MM.1S (cell line): ENCODE data around the gene DCLK2.

Experiments used
- DNase-seq: peaks from one replicate; pipeline ENCODE4 v3.0.0-alpha.2; 2015
- H2AFZ ChIP-seq: fragments of 300-600 bp; sonication (generic); 2 replicates; pipeline ENCODE4 v1.6.0; 2016; ENCODE audit warnings: antibody characterized with exemption, low read length
- H3F3A ChIP-seq: fragments of 300-600 bp; sonication (generic); 2 replicates; pipeline ENCODE4 v1.6.1; 2016; ENCODE audit warnings: mild to moderate bottlenecking, antibody characterized with exemption, low read length, moderate library complexity, mixed read lengths; ENCODE audit not compliant: insufficient read depth
- H3K27ac ChIP-seq: fragments of 300-600 bp; sonication (generic); 2 replicates; pipeline ENCODE4 v1.5.1; 2016; ENCODE audit warnings: mild to moderate bottlenecking, low read length
- H3K27me3 ChIP-seq: fragments of 300-600 bp; sonication (generic); replicated peaks from 2 replicates; pipeline ENCODE4 v1.6.0; 2016; ENCODE audit warnings: low read length; ENCODE audit not compliant: insufficient read depth
- H3K36me3 ChIP-seq: fragments of 300-600 bp; sonication (generic); replicated peaks from 2 replicates; pipeline ENCODE4 v1.6.1; 2016; ENCODE audit warnings: mild to moderate bottlenecking, low read length, mixed read lengths; ENCODE audit not compliant: insufficient read depth
- H3K4me1 ChIP-seq: fragments of 300-600 bp; sonication (generic); 2 replicates; pipeline ENCODE4 v1.6.1; 2016; ENCODE audit warnings: low read length, mixed read lengths
- H3K4me2 ChIP-seq: fragments of 300-600 bp; sonication (generic); 2 replicates; pipeline ENCODE4 v1.6.0; 2016; ENCODE audit warnings: low read depth, low read length
- H3K4me3 ChIP-seq: fragments of 300-600 bp; sonication (generic); 2 replicates; pipeline ENCODE4 v1.5.1; 2016; ENCODE audit warnings: low read length, mixed read lengths
- H3K79me2 ChIP-seq: fragments of 300-600 bp; sonication (generic); 2 replicates; pipeline ENCODE4 v1.6.1; 2016; ENCODE audit warnings: mixed run types, low read length, mixed read lengths
- H3K9ac ChIP-seq: fragments of 300-600 bp; sonication (generic); 2 replicates; pipeline ENCODE4 v1.6.1; 2016; ENCODE audit warnings: low read length, mixed read lengths
- H3K9me2 ChIP-seq: fragments of 300-600 bp; sonication (generic); replicated peaks from 2 replicates; pipeline ENCODE4 v1.6.1; 2016; ENCODE audit warnings: mild to moderate bottlenecking, low read length, mixed read lengths; ENCODE audit not compliant: insufficient read depth
- H3K9me3 ChIP-seq: fragments of 300-600 bp; sonication (generic); replicated peaks from 2 replicates; pipeline ENCODE4 v1.6.1; 2016; ENCODE audit warnings: mild to moderate bottlenecking, low read length, mixed read lengths; ENCODE audit not compliant: insufficient read depth
- H4K20me1 ChIP-seq: fragments of 300-600 bp; sonication (generic); 2 replicates; pipeline ENCODE4 v1.6.1; 2016; ENCODE audit warnings: mild to moderate bottlenecking, low read length, moderate library complexity, mixed read lengths; ENCODE audit not compliant: insufficient read depth
- CTCF ChIP-seq: fragments of 300-600 bp; sonication (generic); IDR thresholded peaks from 2 replicates; pipeline ENCODE4 v1.5.1; 2016; ENCODE audit warnings: antibody characterized with exemption, low read length, mixed read lengths
- EZH2 ChIP-seq: fragments of 300-600 bp; sonication (generic); optimal IDR thresholded peaks from 2 replicates; pipeline ENCODE3; 2017; ENCODE audit warnings: low read depth, mild to moderate bottlenecking, antibody characterized with exemption, low read length, mixed read lengths
- EZH2phosphoT487 ChIP-seq: fragments of 300-600 bp; sonication (generic); IDR thresholded peaks from 2 replicates; pipeline ENCODE4 v1.6.1; 2018; ENCODE audit warnings: antibody characterized with exemption, low read length

Gene DCLK2

GRCh38 chr4:150244600-150244999 is 166.4 kb downstream of the DCLK2 start:
- DNase-seq = no peak
- H3K4me3 ChIP-seq = no peak overlapping the region
- H3K79me2 ChIP-seq = no peaks in the 10 kb centered on the region
- no peaks in the 10 kb centered on the region for H3K36me3 ChIP-seq
- H3K9me3 ChIP-seq = no peaks in the 10 kb centered on the region
- no peaks in the 10 kb centered on the region; the same call in 1 of the 2 replicates for H3F3A ChIP-seq
- no peaks in the 10 kb centered on the region for H3K9me2 ChIP-seq
- no peak for TF ChIP-seq EZH2phosphoT487
- H3K27ac ChIP-seq = no peak overlapping the region
- no peaks in the 10 kb centered on the region for H3K27me3 ChIP-seq
- no peak overlapping the region for H3K9ac ChIP-seq
- no peaks in the 10 kb centered on the region for H4K20me1 ChIP-seq
- no peaks in the 10 kb centered on the region for H3K4me1 ChIP-seq
- H3K4me2 ChIP-seq = no peak overlapping the region
- H2AFZ ChIP-seq = no peak overlapping the region

GRCh38 chr4:150247184-150247583 is 168.9 kb downstream of the DCLK2 start:
- TF ChIP-seq EZH2phosphoT487 (no peak), CTCF (no peak), EZH2 (no peak)
- DNase-seq = no peak
- H3F3A ChIP-seq = no peaks in the 10 kb centered on the region; the same call in 1 of the 2 replicates
- H4K20me1 ChIP-seq = no peaks in the 10 kb centered on the region
- H3K9me2 ChIP-seq = no peaks in the 10 kb centered on the region
- no peak overlapping the region for H3K27ac ChIP-seq
- H2AFZ ChIP-seq = no peak overlapping the region
- no peaks in the 10 kb centered on the region for H3K4me1 ChIP-seq
- H3K9ac ChIP-seq = no peak overlapping the region
- H3K4me2 ChIP-seq = no peak overlapping the region
- no peaks in the 10 kb centered on the region for H3K79me2 ChIP-seq
- H3K36me3 ChIP-seq = no peaks in the 10 kb centered on the region
- H3K9me3 ChIP-seq = no peaks in the 10 kb centered on the region
- no peak overlapping the region for H3K4me3 ChIP-seq
- H3K27me3 ChIP-seq = no peaks in the 10 kb centered on the region

GRCh38 chr4:150248181-150248580 is 169.9 kb downstream of the DCLK2 start:
- no peaks in the 10 kb centered on the region for H3K27me3 ChIP-seq
- H3K4me1 ChIP-seq = no peaks in the 10 kb centered on the region
- H3K4me2 ChIP-seq = no peak overlapping the region
- no peaks in the 10 kb centered on the region for H3K79me2 ChIP-seq
- H3K4me3 ChIP-seq = no peak overlapping the region
- H3K36me3 ChIP-seq = no peaks in the 10 kb centered on the region
- H3K27ac ChIP-seq = no peak overlapping the region
- H3K9ac ChIP-seq = no peak overlapping the region
- DNase-seq = no peak
- TF ChIP-seq EZH2 = no peak
- TF ChIP-seq CTCF = no peak
- TF ChIP-seq EZH2phosphoT487 = no peak
- H3K9me3 ChIP-seq = no peaks in the 10 kb centered on the region
- no peaks in the 10 kb centered on the region for H4K20me1 ChIP-seq
- no peaks in the 10 kb centered on the region for H3K9me2 ChIP-seq
- H3F3A ChIP-seq = no peaks in the 10 kb centered on the region; the same call in 1 of the 2 replicates
- H2AFZ ChIP-seq = no peak overlapping the region

- Histone ChIP-seq H3K9me3 (no peaks in the 10 kb centered on the region), H3K4me2 (no peak overlapping the region), H3K4me3 (no peak overlapping the region), H2AFZ (no peak overlapping the region), H3K9ac (no peak overlapping the region), H4K20me1 (no peaks in the 10 kb centered on the region), H3K9me2 (no peaks in the 10 kb centered on the region), H3K27me3 (no peaks in the 10 kb centered on the region), H3K36me3 (no peaks in the 10 kb centered on the region), H3K4me1 (no peaks in the 10 kb centered on the region), H3K27ac (no peak overlapping the region), H3F3A (no peaks in the 10 kb centered on the region), H3K79me2 (no peaks in the 10 kb centered on the region)
- TF ChIP-seq EZH2phosphoT487 (no peak), EZH2 (no peak), CTCF (no peak)
- no peak for DNase-seq
Measured at GRCh38 chr4:150250293-150250997, 172.2 kb downstream of the DCLK2 start.
